Small intestine (tissue), 16 donors: ENCODE measurements around the gene SERPINB4. TPM values are rescaled to one million over a fixed set of nuclear protein-coding genes. Genes with fewer than 3 reads are reported as not detected.
"Not testable (repeated sequence)": the region's sequence is repeated elsewhere in the genome, so short reads cannot be mapped to it uniquely, and the experiment has no call there.

Source experiments
- DNase-seq, 2 donors: peaks; one replicate each; pipeline versions ENCODE4 v3.0.0 to v3.0.0-alpha.2; 2013
- FAIRE-seq: peaks from 2 replicates; lab custom pipeline; 2012; peaks lifted over from hg19 to GRCh38; lab: Jason Lieb, UNC
- H3K27ac ChIP-seq, 3 donors: one replicate each; pipeline ENCODE4 v1.5.1; 2013; ENCODE audit warnings: low read length in 2 of 3, mild to moderate bottlenecking in 2 of 3, control low read depth in 1 of 3, inconsistent platforms in 1 of 3, low read depth in 1 of 3, moderate library complexity in 1 of 3
- H3K27me3 ChIP-seq, 3 donors: one replicate each; pipeline ENCODE4 v1.6.1; 2013; ENCODE audit warnings: low read length in 3 of 3, inconsistent platforms in 1 of 3; ENCODE audit not compliant: control insufficient read depth in 3 of 3, insufficient read depth in 3 of 3
- H3K36me3 ChIP-seq, 3 donors: one replicate each; pipeline ENCODE4 v1.6.1; 2013; ENCODE audit warnings: low read length in 3 of 3, inconsistent platforms in 1 of 3, low read depth in 1 of 3, mild to moderate bottlenecking in 1 of 3, moderate library complexity in 1 of 3; ENCODE audit not compliant: control insufficient read depth in 3 of 3, insufficient read depth in 2 of 3
- H3K4me1 ChIP-seq, 3 donors: one replicate each; pipeline ENCODE4 v1.6.1; 2013; ENCODE audit warnings: low read length in 2 of 3, inconsistent platforms in 1 of 3, low read depth in 1 of 3, mild to moderate bottlenecking in 1 of 3, moderate library complexity in 1 of 3; ENCODE audit not compliant: control insufficient read depth in 3 of 3, insufficient read depth in 2 of 3
- H3K4me3 ChIP-seq, 3 donors: one replicate each; pipeline ENCODE4 v1.5.1; 2013; ENCODE audit warnings: low read length in 3 of 3, control low read depth in 1 of 3, inconsistent platforms in 1 of 3, low read depth in 1 of 3, mild to moderate bottlenecking in 1 of 3, moderate library complexity in 1 of 3
- H3K9me3 ChIP-seq, 2 donors: one replicate each; pipeline ENCODE4 v1.6.1; 2013; ENCODE audit warnings: low read depth in 1 of 2, low read length in 1 of 2; ENCODE audit not compliant: control insufficient read depth in 2 of 2, insufficient read depth in 1 of 2
- WGBS, 3 donors: extraction: QIAGEN DNeasy Blood & Tissue Kit; methylation state at CpG; one replicate each; pipeline ENCODE4 v1.1.7; 2013; 5-methylcytosine and 5-hydroxymethylcytosine counted together
- long read RNA-seq, 10 donors: transcript quantifications; one replicate each; lab custom pipeline, GENCODE V29; 2026
- polyA plus RNA-seq, 4 donors: library from polyadenylated mRNA; stranded (reverse) in 3 of 4; unstranded in 1 of 4; fragments of 200-250 nt in 3 of 4; fragments of 120-200 nt in 1 of 4; gene quantifications; one replicate each; pipeline versions ENCODE4 v1.2.1 to v1.2.3, GENCODE V29; 2013
- donor health status: healthy with polysubstance abuse.
- donor health status: control.
- donor health status: control.
- donor health status: Bipolar disorder and iron deficiency.
- donor health status: healthy.

Gene SERPINB4
- polyA plus RNA-seq: not detected
- long read RNA-seq, donor 1: 0 reads
- long read RNA-seq, donor 2: 0 reads
- long read RNA-seq, donor 3: 0 reads
- long read RNA-seq, donor 4: 0 reads
- long read RNA-seq, donor 5: 0 reads
- long read RNA-seq, donor 6: 0 reads
- long read RNA-seq, donor 7: 0 reads
- long read RNA-seq, donor 8: 0 reads
- long read RNA-seq, donor 9: 0 reads
- long read RNA-seq, donor 10: 0 reads

DNA sequence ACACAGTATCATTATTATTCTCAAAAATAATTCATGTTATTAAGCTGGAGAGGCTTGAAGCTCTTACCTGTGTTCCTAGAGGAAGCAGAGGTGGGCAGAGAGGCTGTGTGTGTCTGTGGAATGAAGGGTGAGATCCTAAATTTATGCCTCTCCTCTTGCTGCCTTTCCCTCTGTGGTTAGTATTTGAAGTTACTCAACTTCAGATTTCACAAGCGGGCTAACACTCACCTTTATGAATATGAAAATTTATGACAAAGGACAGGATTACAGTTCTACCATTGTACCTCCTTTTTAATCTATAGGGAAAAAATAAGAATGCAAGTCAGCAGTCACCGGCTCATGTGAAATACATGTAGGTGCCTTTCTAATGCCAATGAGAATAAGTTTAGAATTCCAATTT lies at the start of gene SERPINB4:
SERPINB4 (minus strand) TSS at position 115 of the 400 bp plus-strand sequence. CDS start 679 bp downstream, outside the sequence.
- H3K36me3 ChIP-seq, H3K4me3 ChIP-seq, DNase-seq, FAIRE-seq, H3K27me3 ChIP-seq, H3K27ac ChIP-seq, H3K4me1 ChIP-seq, H3K9me3 ChIP-seq: not testable (repeated sequence)
- 91 to 100% (median 93%) methylated on average over 1 of the region's 2 CpGs for WGBS, 3 donors

DNA sequence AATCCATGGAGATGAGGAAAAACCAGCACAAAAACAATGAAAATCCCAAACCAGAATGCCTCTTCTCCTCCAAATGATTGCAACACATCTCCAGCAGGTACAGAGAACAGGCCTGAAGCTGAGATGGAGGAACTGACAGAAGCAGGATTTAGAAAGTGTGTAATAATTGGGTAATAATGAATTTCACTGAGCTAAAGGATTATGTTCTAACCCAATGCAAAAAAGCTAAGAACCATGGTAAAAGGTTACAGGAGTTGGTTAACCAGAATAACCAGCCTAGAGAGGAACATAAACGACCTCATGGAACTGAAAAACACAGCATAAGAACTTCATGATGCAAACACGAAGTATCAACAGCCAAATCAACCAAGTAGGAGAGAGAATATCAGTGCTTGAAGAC lies 45.0 kb upstream of the SERPINB4 start:
- H3K4me3 ChIP-seq: no peak overlapping the region
- no peaks in the 10 kb centered on the region for H3K27me3 ChIP-seq
- no peaks in the 10 kb centered on the region for H3K9me3 ChIP-seq
- DNase-seq (no peak), FAIRE-seq (no peak)
- no peaks in the 10 kb centered on the region for H3K36me3 ChIP-seq
- H3K4me1 ChIP-seq: peaks cover 0 to 2% (median 0%) of the 10 kb centered on the region in 3 donors
- WGBS, 3 donors: 25 to 56% (median 34%) methylated on average over 2 of the region's 2 CpGs
- H3K27ac ChIP-seq: no peak overlapping the region

DNA sequence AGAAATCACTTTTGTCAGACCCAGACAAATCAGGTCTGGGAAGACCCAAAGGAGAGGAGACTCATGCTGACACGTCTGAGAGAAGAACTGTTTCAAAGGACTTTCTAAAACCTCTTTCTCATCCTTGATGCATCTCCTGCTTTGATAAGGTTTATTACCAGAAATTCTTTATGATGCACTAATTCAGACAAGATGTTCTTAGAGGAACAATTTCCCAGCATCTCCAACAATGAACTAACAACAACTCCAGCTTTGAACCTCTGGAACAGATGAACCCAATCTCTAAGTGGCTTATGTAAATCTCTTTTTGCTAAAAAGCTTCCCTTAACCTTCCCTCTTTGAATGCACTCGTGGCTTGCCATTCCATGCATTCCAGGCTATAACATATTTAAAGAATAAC lies 42.8 kb upstream of the SERPINB4 start:
- Histone ChIP-seq H3K27ac (no peak overlapping the region), H3K27me3 (no peaks in the 10 kb centered on the region), H3K4me3 (no peak overlapping the region), H3K9me3 (no peaks in the 10 kb centered on the region), H3K36me3 (no peaks in the 10 kb centered on the region), H3K4me1 (peaks cover 0 to 16% (median 0%) of the 10 kb centered on the region in 3 donors)
- DNase-seq (no peak), FAIRE-seq (no peak)
- WGBS, 3 donors: 38 to 52% (median 49%) methylated on average over 2 of the region's 2 CpGs

DNA sequence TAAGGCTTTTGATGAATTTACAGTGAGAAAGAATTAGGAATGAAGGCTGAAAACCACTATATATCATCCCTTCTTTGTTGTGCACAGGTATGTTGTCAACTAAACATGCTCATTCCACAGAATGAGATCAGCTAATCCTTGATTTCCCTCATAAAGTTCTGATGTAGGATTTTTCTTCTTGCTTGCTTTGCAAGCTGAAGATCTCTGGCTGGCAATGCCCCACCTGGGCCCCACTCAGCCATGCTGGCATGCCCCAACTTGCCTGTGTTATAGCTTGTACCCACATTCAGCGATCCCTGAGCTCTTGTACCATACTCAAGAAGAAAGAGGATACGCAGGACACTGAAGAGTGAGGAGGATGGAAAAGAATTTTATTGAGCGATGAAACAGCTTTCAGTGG lies 40.7 kb upstream of the SERPINB4 start:
- no peak for FAIRE-seq
- H3K9me3 ChIP-seq: no peaks in the 10 kb centered on the region
- H3K27me3 ChIP-seq: no peaks in the 10 kb centered on the region
- H3K27ac ChIP-seq: no peak overlapping the region
- DNase-seq: no peak
- 92 to 99% (median 97%) methylated on average over 3 of the region's 3 CpGs for WGBS, 3 donors
- no peak overlapping the region for H3K4me3 ChIP-seq
- H3K4me1 ChIP-seq: peaks cover 0 to 21% (median 0%) of the 10 kb centered on the region in 3 donors
- no peaks in the 10 kb centered on the region for H3K36me3 ChIP-seq

DNA sequence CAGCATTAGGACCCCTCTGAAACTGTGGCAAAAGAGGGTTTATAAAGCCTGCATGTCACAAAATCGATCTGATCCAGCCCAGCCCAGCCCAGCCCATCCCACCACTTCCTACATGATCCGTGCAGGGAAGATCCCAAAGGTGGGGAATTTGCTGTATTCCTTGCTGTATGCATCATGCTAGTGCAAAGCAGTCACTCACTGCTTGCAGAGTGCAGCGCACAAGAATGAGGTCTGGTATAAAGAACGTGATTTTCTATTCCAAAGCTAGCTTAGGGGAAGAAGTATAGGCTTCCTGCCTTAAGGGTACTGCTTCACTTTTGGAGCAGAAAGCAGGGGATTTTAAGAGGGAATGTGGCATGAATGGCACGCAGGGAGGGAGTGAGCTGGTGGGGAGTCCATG lies 39.8 kb upstream of the SERPINB4 start:
- no peak for DNase-seq
- Histone ChIP-seq H3K4me3 (no peak overlapping the region), H3K36me3 (no peaks in the 10 kb centered on the region), H3K27me3 (no peaks in the 10 kb centered on the region), H3K4me1 (peaks cover 0 to 21% (median 0%) of the 10 kb centered on the region in 3 donors), H3K9me3 (no peaks in the 10 kb centered on the region), H3K27ac (no peak overlapping the region)
- FAIRE-seq: no peak
- WGBS, 3 donors: 59 to 71% (median 66%) methylated on average over 5 of the region's 5 CpGs

DNA sequence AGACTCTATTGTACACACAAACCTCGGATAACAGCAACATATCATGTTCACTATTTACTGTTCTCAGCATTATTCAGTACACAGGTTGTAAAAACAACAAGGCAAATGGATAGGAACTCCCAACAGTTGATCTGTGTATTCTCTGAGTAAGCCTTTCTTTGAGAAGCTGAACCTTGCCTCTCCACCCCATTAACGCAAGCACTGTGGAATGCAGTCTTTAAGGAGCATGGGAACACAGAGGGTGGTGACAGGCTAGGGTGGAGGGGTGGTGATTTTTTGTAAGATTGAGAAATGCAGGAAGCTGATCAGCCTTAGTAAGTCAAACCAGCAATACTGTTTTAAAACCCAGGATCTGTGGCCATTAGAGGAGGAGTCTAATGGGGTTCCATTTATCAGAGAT lies 39.1 kb upstream of the SERPINB4 start:
- DNase-seq (peak in 1 of 2 donors; percentile 74), FAIRE-seq (no peak)
- H3K36me3 ChIP-seq: no peaks in the 10 kb centered on the region
- WGBS, 3 donors: 14 to 25% (median 19%) methylated on average over 2 of the region's 2 CpGs
- H3K9me3 ChIP-seq: no peaks in the 10 kb centered on the region
- H3K27me3 ChIP-seq: no peaks in the 10 kb centered on the region
- peak overlapping the region in 1 of 3 donors; percentile 79 for H3K27ac ChIP-seq
- no peak overlapping the region for H3K4me3 ChIP-seq
- peaks cover 0 to 21% (median 0%) of the 10 kb centered on the region in 3 donors for H3K4me1 ChIP-seq

DNA sequence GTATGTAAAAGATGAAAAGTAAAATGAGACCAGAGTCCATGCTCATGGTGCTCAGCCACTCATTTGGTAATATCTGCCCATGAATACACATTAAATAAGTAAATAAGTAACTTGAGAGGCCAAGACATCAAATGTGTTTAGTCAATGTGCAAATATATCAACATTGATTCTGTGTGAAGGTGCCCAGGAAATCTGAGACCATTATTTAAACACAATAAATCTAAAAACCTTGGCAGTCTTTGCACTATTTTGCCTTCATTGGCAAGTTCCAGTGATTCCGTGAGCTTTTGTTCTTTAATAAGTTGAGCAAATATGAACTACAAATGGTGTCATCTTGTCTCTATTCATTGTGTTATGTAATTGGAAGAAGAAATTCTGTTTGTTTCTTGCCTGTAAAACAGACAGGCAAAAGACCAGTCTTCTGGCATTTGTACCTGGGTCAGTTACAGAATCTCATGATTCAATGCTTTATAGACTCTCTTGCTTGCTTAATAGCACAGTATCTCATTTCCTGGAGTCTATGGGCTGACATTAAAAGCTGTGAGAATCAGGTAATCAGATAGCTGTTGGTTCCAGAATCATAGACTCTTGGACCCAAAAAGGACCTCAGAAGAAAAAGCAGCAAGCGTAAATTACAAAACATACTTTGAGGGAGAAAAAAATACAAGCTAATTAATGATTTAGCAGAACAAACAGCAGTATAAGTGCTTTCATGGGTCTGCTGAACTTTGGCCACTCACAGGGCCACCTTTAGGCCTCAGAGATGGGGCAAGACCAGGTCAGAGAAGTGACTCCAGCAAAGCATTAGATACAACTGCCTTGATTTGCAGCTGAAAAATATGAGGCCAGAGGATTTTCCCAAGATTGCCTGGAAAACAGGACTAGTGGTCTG lies 37.6 kb upstream of the SERPINB4 start:
- WGBS, 3 donors: 48 to 77% (median 64%) methylated on average over 2 of the region's 2 CpGs

DNA sequence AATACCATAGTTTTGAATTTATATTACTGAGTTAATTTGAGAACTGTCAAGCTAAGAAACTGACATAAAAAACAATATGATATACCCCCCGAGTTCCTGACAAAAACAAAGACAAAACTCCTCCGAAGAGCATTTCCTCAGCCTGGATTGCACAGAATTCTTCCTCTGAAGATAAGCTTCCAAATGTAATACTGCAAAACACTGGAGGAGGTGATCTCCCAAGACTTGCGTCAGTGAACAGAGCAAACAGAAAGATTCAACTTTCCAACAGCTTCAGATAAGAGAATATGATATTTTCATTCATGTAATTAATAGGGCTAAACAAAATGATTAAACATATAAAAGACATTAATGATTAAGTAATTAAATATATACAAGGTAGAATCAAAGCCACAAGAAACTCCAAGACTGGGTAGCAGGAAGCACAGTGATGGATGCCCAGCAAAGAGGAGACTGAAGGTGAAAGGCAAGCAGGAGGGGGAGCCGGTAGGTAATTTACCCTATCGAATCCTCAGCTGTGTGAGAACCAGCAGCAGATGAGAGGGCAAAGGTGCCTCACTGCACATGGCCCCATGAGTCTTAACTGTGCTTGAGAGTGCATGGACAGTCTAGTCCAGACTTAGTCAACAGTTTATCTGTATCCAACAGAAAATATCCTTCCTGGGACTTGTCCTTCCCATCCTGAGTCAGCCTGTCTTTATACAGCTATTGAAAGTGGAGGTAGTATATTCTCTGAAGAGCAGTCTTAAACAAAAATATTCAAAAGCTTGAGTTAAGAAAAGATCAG lies 36.0 kb upstream of the SERPINB4 start:
- DNase-seq: peak in 1 of 2 donors; percentile 15
- Histone ChIP-seq H3K27me3 (no peaks in the 10 kb centered on the region), H3K27ac (peak overlapping the region in 1 of 3 donors; percentile 0), H3K9me3 (no peaks in the 10 kb centered on the region), H3K4me3 (no peak overlapping the region), H3K36me3 (no peaks in the 10 kb centered on the region), H3K4me1 (peaks cover 0 to 21% (median 0%) of the 10 kb centered on the region in 3 donors)
- 61 to 73% (median 67%) methylated on average over 5 of the region's 5 CpGs for WGBS, 3 donors
- no peak for FAIRE-seq

More for the DNA sequence above, 37.6 kb upstream of the SERPINB4 start:
- Histone ChIP-seq H3K36me3 (no peaks in the 10 kb centered on the region), H3K9me3 (no peaks in the 10 kb centered on the region), H3K27me3 (no peaks in the 10 kb centered on the region), H3K4me1 (peaks cover 0 to 21% (median 0%) of the 10 kb centered on the region in 3 donors), H3K4me3 (no peak overlapping the region), H3K27ac (peak overlapping the region in 1 of 3 donors; percentile 79)
- FAIRE-seq (no peak), DNase-seq (peak in 1 of 2 donors; percentile 76)
